Activated T-helper 17 cell treated with anti-CD3 and anti-CD28 coated beads, Interleukin-2, amount 50 U/mL, for 72 hours (primary cell): ENCODE measurements around the gene FXN. TPM values are rescaled to one million over a fixed set of nuclear protein-coding genes. Genes with fewer than 3 reads are reported as not detected.

Source experiments
- ATAC-seq: fragments of 150-1000 bp; cut with Tn5 transposase; replicated peaks from 2 replicates; pipeline ENCODE4 v1.10.0; 2021; ENCODE audit warnings: mild to moderate bottlenecking, moderate library complexity
- H3K27ac Mint-ChIP-seq: one replicate; pipeline ENCODE4 v1.8.0; 2022; ENCODE audit warnings: mixed read lengths
- H3K27me3 Mint-ChIP-seq: one replicate; pipeline ENCODE4 v1.8.0; 2022; ENCODE audit warnings: mixed read lengths
- H3K36me3 Mint-ChIP-seq: one replicate; pipeline ENCODE4 v1.8.0; 2022; ENCODE audit warnings: low read depth, mild to moderate bottlenecking, mixed read lengths
- H3K4me1 Mint-ChIP-seq: one replicate; pipeline ENCODE4 v1.8.0; 2022; ENCODE audit warnings: mixed read lengths
- H3K4me3 Mint-ChIP-seq: one replicate; pipeline ENCODE4 v1.8.0; 2022; ENCODE audit warnings: mild to moderate bottlenecking, mixed read lengths
- H3K9me3 Mint-ChIP-seq: one replicate; pipeline ENCODE4 v1.8.0; 2022; ENCODE audit warnings: mixed read lengths
- total RNA-seq, 2 donors: library from RNA; stranded (reverse); gene quantifications; one replicate each; pipeline ENCODE4 v1.2.3, GENCODE V29; 2022

FXN gene
- total RNA-seq, 2 donors from 2014 or later = 10.2 to 28.0 TPM

DNA sequence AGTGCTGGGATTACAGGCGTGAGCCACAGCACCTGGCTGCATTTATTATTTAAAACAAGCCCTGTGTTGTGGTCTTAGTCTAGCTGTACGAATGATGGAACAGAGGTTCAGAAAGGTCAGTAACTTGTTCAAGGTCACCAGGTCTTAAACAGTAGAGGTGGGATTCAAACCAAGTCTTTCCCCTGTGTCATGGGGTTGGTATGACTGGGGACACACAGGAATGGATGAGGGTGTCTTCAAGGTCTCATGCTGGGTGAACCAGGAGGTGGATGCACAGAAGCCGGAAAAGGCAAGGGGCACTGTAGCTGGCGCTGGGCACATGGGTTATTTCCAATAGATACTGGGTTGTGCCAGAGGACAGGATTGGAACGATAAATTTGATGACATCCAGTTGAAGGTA lies 106.3 kb downstream of the FXN start:
- no peak for ATAC-seq
- H3K27me3 Mint-ChIP-seq = no peaks in the 10 kb centered on the region
- no peaks in the 10 kb centered on the region for H3K9me3 Mint-ChIP-seq
- no peak overlapping the region for H3K4me3 Mint-ChIP-seq
- H3K36me3 Mint-ChIP-seq = no peaks in the 10 kb centered on the region
- H3K27ac Mint-ChIP-seq = no peak overlapping the region
- H3K4me1 Mint-ChIP-seq = no peaks in the 10 kb centered on the region

DNA sequence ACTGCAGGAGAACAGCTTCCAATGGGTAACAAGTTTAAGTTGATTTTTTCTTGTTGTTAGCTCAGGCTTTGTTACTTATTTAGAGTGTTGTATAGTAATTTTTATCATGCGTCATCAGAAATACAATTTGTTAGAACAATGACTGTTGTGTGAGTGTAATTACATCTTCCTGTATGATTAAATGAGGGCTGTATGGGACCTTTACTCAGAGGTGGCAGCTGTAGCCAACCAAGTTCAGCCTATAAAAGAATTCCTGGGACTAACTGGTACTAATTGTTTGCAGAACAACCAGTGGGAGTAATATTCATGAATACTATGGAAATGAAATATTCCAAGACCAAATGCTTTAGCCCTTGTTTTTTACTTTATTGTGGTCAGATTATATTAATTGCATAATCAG lies 107.7 kb downstream of the FXN start:
- Mint-ChIP-seq H3K4me1 (no peaks in the 10 kb centered on the region), H3K27ac (no peak overlapping the region), H3K27me3 (no peaks in the 10 kb centered on the region), H3K36me3 (no peaks in the 10 kb centered on the region), H3K9me3 (no peaks in the 10 kb centered on the region), H3K4me3 (no peak overlapping the region)
- ATAC-seq = no peak

DNA sequence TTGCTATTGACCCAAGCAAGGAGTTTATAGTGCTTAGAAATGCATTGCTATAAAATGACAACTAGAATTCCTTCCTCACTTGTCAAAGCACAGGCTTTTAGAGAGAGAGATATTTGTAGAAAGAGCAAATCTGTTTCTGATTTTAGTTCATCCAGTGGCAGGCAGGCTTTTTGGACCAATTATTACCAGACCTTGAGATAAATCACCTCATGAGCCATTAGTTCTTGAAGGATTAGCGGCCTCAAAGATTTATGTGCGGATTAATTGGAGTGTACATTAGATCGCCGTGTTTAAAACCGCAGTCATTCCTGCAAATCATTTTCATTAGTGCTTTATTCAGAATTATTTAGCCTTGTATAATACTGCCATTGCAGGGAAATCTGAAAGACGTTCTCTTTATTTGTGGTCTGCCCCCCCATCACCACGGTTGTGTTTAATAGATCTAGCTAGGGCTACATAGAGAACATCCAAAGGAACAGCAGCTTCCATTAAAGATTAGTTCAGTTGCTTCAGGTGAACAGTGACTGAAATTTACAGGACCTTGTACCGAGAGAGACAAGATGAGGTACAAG lies 109.7 kb downstream of the FXN start:
- Mint-ChIP-seq H3K36me3 (no peaks in the 10 kb centered on the region), H3K27ac (no peak overlapping the region), H3K27me3 (no peaks in the 10 kb centered on the region), H3K4me1 (no peaks in the 10 kb centered on the region), H3K9me3 (no peaks in the 10 kb centered on the region), H3K4me3 (no peak overlapping the region)
- no peak for ATAC-seq

DNA sequence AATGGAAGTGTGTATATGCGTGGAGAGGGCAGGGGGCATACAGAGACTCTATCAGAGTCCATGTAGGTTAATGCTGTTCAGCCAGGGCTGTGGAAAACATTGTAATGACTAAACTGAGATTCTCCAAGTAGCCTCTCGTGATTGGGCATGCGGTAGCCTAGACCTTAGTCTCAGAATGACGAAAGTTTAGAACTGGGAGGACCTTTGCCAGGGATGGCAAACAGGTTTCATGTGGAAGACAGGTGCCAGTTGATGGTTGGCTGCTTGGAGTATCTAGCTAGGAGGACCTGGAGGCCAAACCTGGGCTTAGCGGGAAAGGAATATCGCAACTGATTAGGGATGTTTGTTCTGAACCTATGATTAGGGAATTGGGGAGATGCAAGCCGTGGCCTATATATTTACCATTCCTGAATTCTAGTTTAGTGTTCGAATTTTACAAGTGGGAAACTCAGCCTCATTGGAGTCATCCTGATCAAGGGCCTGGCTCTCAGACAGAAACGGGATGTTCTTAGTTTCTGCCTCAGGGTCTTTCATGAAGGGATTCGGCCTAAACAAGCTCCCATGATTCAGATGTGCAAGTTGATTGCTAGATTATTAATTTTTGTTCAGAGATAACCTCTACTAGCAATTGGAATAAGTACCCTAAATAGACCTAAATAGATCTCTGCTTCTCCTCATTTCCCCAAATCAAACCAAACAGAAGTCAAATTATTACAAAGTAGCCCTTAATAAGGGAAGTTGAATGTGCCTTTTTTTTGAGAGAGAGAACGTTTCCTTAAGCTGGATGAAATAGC lies 111.7 kb downstream of the FXN start:
- no peaks in the 10 kb centered on the region for H3K9me3 Mint-ChIP-seq
- H3K36me3 Mint-ChIP-seq = peaks cover 2% of the 10 kb centered on the region
- no peak overlapping the region for H3K27ac Mint-ChIP-seq
- H3K4me3 Mint-ChIP-seq = no peak overlapping the region
- H3K27me3 Mint-ChIP-seq = no peaks in the 10 kb centered on the region
- no peaks in the 10 kb centered on the region for H3K4me1 Mint-ChIP-seq
- no peak for ATAC-seq

DNA sequence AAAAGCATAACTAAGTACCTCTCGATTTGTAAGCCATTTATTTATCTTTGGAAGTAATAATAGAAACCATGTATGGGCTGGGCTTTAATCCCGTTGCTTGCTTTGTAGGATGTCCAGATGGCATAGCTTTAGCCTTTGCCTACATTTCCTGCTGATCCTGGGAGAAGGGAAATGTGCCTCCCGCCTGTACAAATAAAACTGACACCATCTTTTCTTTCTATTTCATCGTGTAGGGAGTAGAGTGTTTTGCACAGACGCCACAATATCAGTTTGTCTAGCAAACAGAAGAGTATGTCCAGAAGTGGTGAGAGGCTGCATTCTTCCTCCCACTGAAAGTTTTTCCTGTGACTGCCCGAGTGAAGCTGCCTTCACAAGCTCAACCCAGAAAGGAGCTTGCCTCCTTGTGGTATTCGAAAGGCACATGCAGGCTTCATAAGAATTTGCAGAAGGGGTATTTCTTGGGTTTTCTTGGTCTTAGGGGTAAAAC lies 113.8 kb downstream of the FXN start:
- Mint-ChIP-seq H3K4me3 (no peak overlapping the region), H3K27ac (no peak overlapping the region), H3K36me3 (peaks cover 5% of the 10 kb centered on the region), H3K27me3 (no peaks in the 10 kb centered on the region), H3K9me3 (no peaks in the 10 kb centered on the region), H3K4me1 (no peaks in the 10 kb centered on the region)
- ATAC-seq = no peak

Other genes starting within 250 kb of the FXN start
- not detected for gene PRKACG, start 21.6 kb upstream of the FXN start, total RNA-seq
- 10 to 100 TPM; 25.9 to 27.3 TPM for gene TJP2, start 138.5 kb downstream of the FXN start, total RNA-seq